CD14-positive monocyte (primary cell): ENCODE results near the gene FXYD3. TPM values are rescaled to one million over a fixed set of nuclear protein-coding genes. Genes with fewer than 3 reads are reported as not detected.

Experiments used
- DNase-seq, 3 donors: peaks; one replicate each; pipeline ENCODE4 v3.0.0-alpha.2; 2011 to 2022
- H2AFZ ChIP-seq: 2 replicates; pipeline ENCODE4 v1.6.0; 2012; ENCODE audit warnings: mild to moderate bottlenecking, low read depth, low read length, inconsistent platforms; ENCODE audit not compliant: insufficient read depth, poor library complexity, severe bottlenecking
- H3K27ac ChIP-seq, 2 donors: 1 replicate in 1 of 2; 2 replicates in 1 of 2; pipeline ENCODE4 v1.5.1; 2012 to 2013; ENCODE audit warnings: low read length in 2 of 2, control low read depth in 1 of 2, inconsistent platforms in 1 of 2, low read depth in 1 of 2, mild to moderate bottlenecking in 1 of 2
- H3K27me3 ChIP-seq, 2 donors: one replicate each; pipeline versions ENCODE4 v1.6.0 to v1.6.1; 2011 to 2013; ENCODE audit warnings: low read length in 2 of 2; ENCODE audit not compliant: control insufficient read depth in 2 of 2, insufficient read depth in 2 of 2
- H3K36me3 ChIP-seq, 2 donors: replicated peaks in 1 of 2; 1 replicate in 1 of 2; 2 replicates in 1 of 2; pipeline versions ENCODE4 v1.5.1 to v1.6.1; 2012 to 2013; ENCODE audit warnings: low read length in 2 of 2, control low read depth in 1 of 2, inconsistent platforms in 1 of 2, mild to moderate bottlenecking in 1 of 2; ENCODE audit not compliant: insufficient read depth in 2 of 2, control insufficient read depth in 1 of 2
- H3K4me1 ChIP-seq, 2 donors: 1 replicate in 1 of 2; 2 replicates in 1 of 2; pipeline versions ENCODE4 v1.5.1 to v1.6.1; 2012 to 2013; ENCODE audit warnings: low read length in 2 of 2, control low read depth in 1 of 2, inconsistent platforms in 1 of 2, mild to moderate bottlenecking in 1 of 2, moderate library complexity in 1 of 2; ENCODE audit not compliant: insufficient read depth in 2 of 2, control insufficient read depth in 1 of 2
- H3K4me2 ChIP-seq: replicated peaks from 2 replicates; pipeline ENCODE3; 2012; ENCODE audit warnings: low read length, moderate library complexity, mild to moderate bottlenecking; ENCODE audit not compliant: poor library complexity, severe bottlenecking; ENCODE audit errors: extremely low read depth
- H3K4me3 ChIP-seq, 3 experiments: fragments of 200-600 bp in 1 of 3; sonication (generic) in 1 of 3; replicated peaks in 1 of 3; 1 replicate in 2 of 3; 2 replicates in 1 of 3; pipeline ENCODE4 v1.5.1; 2011 to 2013; ENCODE audit warnings: low read length in 3 of 3, mild to moderate bottlenecking in 3 of 3, control low read depth in 2 of 3, low read depth in 2 of 3, inconsistent platforms in 1 of 3, moderate library complexity in 1 of 3
- H3K79me2 ChIP-seq: 2 replicates; pipeline ENCODE4 v1.6.0; 2012; ENCODE audit warnings: mild to moderate bottlenecking, control low read depth, inconsistent platforms, low read length, moderate library complexity; ENCODE audit not compliant: insufficient read depth
- H3K9ac ChIP-seq: 2 replicates; pipeline ENCODE4 v1.6.0; 2017; ENCODE audit warnings: low read length, mild to moderate bottlenecking; ENCODE audit not compliant: insufficient read depth, poor library complexity, severe bottlenecking
- H3K9me3 ChIP-seq, 2 donors: replicated peaks in 1 of 2; 1 replicate in 1 of 2; 2 replicates in 1 of 2; pipeline versions ENCODE4 v1.5.1 to v1.6.1; 2012 to 2013; ENCODE audit warnings: low read length in 2 of 2, control low read depth in 1 of 2; ENCODE audit not compliant: control insufficient read depth in 1 of 2, insufficient read depth in 1 of 2
- H4K20me1 ChIP-seq: 2 replicates; pipeline ENCODE4 v1.6.0; 2012; ENCODE audit warnings: mild to moderate bottlenecking, low read length, control low read depth, moderate library complexity; ENCODE audit not compliant: insufficient read depth
- H3K27ac Mint-ChIP-seq, 7 donors: one replicate each; pipeline ENCODE4 v1.8.0; 2020; ENCODE audit warnings: mild to moderate bottlenecking in 7 of 7, mixed read lengths in 7 of 7, moderate library complexity in 6 of 7, inconsistent platforms in 2 of 7
- H3K27me3 Mint-ChIP-seq, 3 donors: one replicate each; pipeline ENCODE4 v1.8.0; 2021 to 2022; ENCODE audit warnings: low read depth in 3 of 3, mild to moderate bottlenecking in 3 of 3, mixed read lengths in 3 of 3, moderate library complexity in 3 of 3, inconsistent platforms in 1 of 3
- H3K36me3 Mint-ChIP-seq, 2 donors: one replicate each; pipeline ENCODE4 v1.8.0; 2020; ENCODE audit warnings: mixed read lengths in 2 of 2, inconsistent platforms in 1 of 2, mild to moderate bottlenecking in 1 of 2
- H3K4me1 Mint-ChIP-seq: one replicate; pipeline ENCODE4 v1.8.0; 2020; ENCODE audit warnings: mild to moderate bottlenecking, mixed read lengths
- H3K4me3 Mint-ChIP-seq, 2 donors: one replicate each; pipeline ENCODE4 v1.8.0; 2020; ENCODE audit warnings: mild to moderate bottlenecking in 2 of 2, mixed read lengths in 2 of 2, moderate library complexity in 1 of 2
- H3K9me3 Mint-ChIP-seq, 7 donors: one replicate each; pipeline ENCODE4 v1.8.0; 2020 to 2022; ENCODE audit warnings: mixed read lengths in 7 of 7, mild to moderate bottlenecking in 6 of 7, moderate library complexity in 6 of 7, inconsistent platforms in 2 of 7
- CTCF ChIP-seq: fragments of 200-600 bp; IDR thresholded peaks from one replicate; pipeline ENCODE4 v1.8.0; 2022; ENCODE audit warnings: antibody characterized with exemption, mild to moderate bottlenecking
- WGBS: methylation state at CpG from one replicate; pipeline ENCODE4 v1.1.5; 2013; ENCODE audit warnings: missing lambda C conversion rate; ENCODE audit not compliant: insufficient coverage; 5-methylcytosine and 5-hydroxymethylcytosine counted together
- intact Hi-C, 2 donors: fragments of 100-400 bp; cut with micrococcal nuclease; formaldehyde crosslinking; loops; one replicate each; pipeline versions ENCODE4 v1.15.0 to v1.15.1; 2023
- polyA plus RNA-seq, 3 donors: library from polyadenylated mRNA; depleted of rRNA in 1 of 3; unstranded in 2 of 3; stranded (reverse) in 1 of 3; fragments of 300-500 nt in 2 of 3; fragments of >200 nt in 1 of 3; fragmentation: Illumina TruSeq in 2 of 3; gene quantifications; 1 replicate in 2 of 3; 2 replicates in 1 of 3; pipeline ENCODE4 v1.2.3, GENCODE V29; 2012 to 2021

FXYD3 gene
- polyA plus RNA-seq, 3 donors = not detected

- peak overlapping the region; percentile 25 for H3K4me2 ChIP-seq
- peak overlapping the region in 1 of 2 donors; percentile 53 for H3K4me3 Mint-ChIP-seq
Observed at GRCh38 chr19:35114353-35115176, 1.1 kb upstream of the FXYD3 start.

More at GRCh38 chr19:35114353-35115176, 1.1 kb upstream of the FXYD3 start:
- Histone ChIP-seq H3K27ac (no peak overlapping the region), H3K4me1 (peaks cover 12 to 17% of the 10 kb centered on the region in 2 donors), H3K9me3 (no peaks in the 10 kb centered on the region), H3K27me3 (no peaks in the 10 kb centered on the region), H3K9ac (no peak overlapping the region), H4K20me1 (no peaks in the 10 kb centered on the region), H3K4me3 (no peak overlapping the region), H3K36me3 (no peaks in the 10 kb centered on the region), H2AFZ (peak overlapping the region; percentile 48), H3K79me2 (no peaks in the 10 kb centered on the region)
- intact Hi-C loops = no loop called here
- Mint-ChIP-seq H3K27me3 (peaks cover 9 to 25% (median 20%) of the 10 kb centered on the region in 3 donors), H3K4me1 (peaks cover 15% of the 10 kb centered on the region), H3K36me3 (no peaks in the 10 kb centered on the region), H3K27ac (no peak overlapping the region), H3K9me3 (peaks cover 0 to 2% (median 0%) of the 10 kb centered on the region in 7 donors)
- peak; percentile 30 to 44 (median 30) for DNase-seq
- 4% methylated on average over 10 of the region's 23 CpGs for WGBS
- TF ChIP-seq CTCF = peak; percentile 97
